GM19328 (cell line): ENCODE data around the gene CATSPERE.

Experiments
- ATAC-seq: cut with Tn5 transposase; IDR thresholded peaks from one replicate; pipeline ENCODE4 v1.9.1; 2021; ENCODE audit warnings: mild to moderate bottlenecking, moderate library complexity; ENCODE audit not compliant: unreplicated experiment

Gene CATSPERE

DNA sequence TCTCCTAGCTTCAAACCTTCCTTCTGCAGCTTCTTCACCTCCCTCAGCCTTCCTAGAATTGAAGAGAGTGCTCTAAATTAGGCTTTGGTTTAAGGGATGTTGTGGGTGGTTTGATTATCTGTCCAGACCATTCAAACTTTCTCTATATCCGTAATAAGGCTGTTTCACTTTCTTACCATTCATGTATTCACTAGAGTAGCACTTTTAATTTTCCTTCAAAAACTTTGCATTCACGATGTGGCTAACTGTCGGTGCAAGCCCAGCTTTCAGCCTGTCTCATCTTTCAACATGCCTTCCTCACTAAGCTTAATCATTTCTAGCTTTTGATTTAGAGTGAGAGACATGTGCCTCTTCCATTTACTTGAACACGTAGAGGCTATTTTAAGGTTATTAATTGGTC, 165.6 kb downstream of the CATSPERE start:
- no peak for ATAC-seq

DNA sequence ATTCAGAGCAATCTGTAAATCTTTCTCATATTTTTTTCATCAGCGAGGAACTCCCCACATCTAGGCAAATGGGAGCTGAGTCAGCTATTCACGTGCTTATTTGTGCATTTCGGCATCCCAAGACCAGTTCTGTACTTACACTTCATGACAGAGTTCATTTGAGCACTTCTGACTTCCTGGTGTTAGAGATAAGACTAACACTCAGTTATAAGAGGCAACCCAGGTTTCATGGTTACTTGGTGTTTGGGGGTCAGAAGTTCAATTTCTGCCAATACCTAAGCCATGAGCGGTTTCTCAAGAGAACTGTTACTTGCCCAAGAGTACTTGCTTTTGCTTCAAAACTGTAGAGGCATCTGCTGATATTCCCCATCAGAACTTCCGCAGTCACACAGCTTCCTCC, 167.7 kb downstream of the CATSPERE start:
- no peak for ATAC-seq

- no peak for ATAC-seq
These were observed 172.1 kb downstream of the CATSPERE start for GRCh38 chr1:244633140-244633539.

DNA sequence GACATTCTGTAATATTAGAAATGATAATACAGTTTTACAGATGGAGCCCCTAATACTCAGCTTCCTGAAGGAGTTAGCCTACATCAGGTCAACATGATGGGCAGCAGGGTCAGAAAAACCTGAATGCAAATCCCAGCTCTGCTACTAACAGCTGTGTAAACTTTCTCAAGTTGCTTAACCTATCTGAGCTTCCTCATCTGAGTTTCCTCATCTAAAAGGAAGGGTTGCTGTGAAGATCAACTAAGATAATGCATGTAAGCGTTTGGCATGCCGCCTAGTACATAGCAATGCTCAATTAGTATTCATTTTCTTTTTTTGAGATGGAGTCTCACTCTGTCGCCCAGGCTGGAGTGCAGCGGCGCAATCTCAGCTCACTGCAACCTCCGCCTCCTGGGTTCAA, 173.5 kb downstream of the CATSPERE start:
- no peak for ATAC-seq

DNA sequence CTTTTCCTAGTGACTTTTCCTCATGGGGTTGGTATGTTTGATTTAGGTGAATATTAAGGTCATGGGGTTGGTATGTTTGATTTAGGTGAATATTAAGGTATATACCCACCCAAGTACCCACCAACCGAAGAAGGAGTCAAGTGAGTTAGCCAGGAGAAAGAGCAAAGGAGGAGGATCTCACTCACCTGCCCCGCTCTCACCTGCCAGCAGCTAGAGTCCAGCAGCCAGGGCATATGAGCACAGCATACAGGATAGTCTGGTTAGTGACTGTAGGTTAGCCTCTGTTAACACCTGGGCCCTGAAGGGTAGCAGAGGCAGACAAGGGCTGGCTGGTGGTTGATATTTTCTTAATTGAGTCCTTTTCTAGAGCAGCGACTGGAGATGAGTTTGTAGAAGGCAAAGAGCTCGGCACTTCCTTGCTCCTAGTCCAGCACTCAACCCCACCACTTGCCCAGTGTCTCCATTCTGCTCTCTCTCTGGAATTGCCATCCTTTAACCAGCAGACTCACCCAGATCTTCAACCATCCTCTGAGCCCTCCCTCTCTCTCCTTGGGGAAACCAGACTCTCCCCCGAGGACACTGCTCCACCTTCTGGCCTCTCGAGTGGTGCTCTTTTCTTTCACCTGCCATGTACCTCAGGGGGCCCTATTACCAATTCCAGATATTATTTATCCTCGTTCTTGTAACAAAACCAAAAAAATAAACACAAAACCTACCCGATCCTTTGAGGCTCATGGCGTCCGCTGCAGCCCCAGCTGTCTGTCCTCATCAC, 175.6 kb downstream of the CATSPERE start:
- ATAC-seq = no peak

- no peak for ATAC-seq
These were observed 178.5 kb downstream of the CATSPERE start for GRCh38 chr1:244639561-244639960.

- ATAC-seq = no peak
These were observed 179.8 kb downstream of the CATSPERE start for GRCh38 chr1:244640917-244641316.

- no peak for ATAC-seq
These were observed 181.5 kb downstream of the CATSPERE start for GRCh38 chr1:244642526-244642925.

- ATAC-seq = no peak
These were observed 181.9 kb downstream of the CATSPERE start for GRCh38 chr1:244642988-244643387.

GRCh38 chr1:244645414-244645813, 184.3 kb downstream of the CATSPERE start:
- no peak for ATAC-seq

- ATAC-seq = no peak
These were observed 184.8 kb downstream of the CATSPERE start for GRCh38 chr1:244645890-244646289.

- no peak for ATAC-seq
These were observed 186.7 kb downstream of the CATSPERE start for GRCh38 chr1:244647819-244648218.

DNA sequence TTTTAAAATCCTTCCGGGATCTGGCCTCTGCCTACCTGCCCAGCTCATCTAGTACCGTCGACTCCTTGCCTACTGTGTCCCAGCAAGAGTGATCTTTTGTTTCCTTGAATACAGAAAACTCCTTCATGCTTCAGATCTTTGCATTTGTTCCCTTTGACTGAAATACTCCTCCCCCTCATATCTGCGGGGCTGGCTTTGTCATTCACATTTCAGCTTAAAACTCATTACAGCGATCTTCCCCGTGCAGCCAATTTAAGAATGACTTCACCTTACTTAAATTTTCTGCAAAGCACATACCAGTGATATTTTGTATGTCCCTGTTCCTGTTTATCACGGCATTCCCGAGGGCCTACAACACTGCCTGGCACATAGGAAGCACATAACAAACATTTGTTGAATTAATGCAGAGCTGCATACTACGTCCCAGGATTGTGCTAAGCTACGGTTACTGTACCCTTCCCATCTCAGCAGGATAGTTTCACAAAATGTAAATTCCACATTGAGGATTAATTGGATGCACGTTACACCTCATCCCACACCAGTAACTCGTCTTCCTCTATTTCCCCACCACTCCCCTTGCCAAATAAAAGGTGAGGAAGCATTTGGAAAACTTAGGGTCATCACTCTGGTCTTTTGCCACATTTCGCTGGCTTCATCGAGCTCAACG, 191.0 kb downstream of the CATSPERE start:
- ATAC-seq = no peak

GRCh38 chr1:244652623-244653438, 191.8 kb downstream of the CATSPERE start, which contains the start of gene DESI2:
Gene DESI2 (plus strand): TSS chr1:244653126. CDS start chr1:244653314, 188 bp downstream.
- peak; percentile 95 for ATAC-seq

- no peak for ATAC-seq
These were observed 192.5 kb downstream of the CATSPERE start for GRCh38 chr1:244653439-244654107.

GRCh38 chr1:244654108-244655038, 193.3 kb downstream of the CATSPERE start:
- no peak for ATAC-seq

DNA sequence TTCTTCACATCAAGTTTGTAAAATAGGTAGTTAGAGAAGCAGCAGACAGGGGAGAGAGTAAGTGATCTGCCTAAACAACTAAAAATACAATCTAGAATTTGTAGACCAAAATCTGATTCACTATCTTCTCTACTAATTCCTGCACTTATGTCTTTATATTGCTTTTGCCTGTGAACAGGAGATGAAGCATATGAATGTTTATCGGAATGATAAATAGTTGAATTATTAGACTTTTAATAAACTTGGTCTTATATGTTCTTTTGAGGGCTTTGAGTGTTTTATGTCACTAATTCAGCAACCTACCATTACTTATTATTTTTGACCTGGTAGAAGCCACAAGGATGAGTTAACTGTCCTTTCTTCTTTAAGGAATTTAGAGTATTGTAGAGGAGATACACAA, 194.1 kb downstream of the CATSPERE start:
- no peak for ATAC-seq

GRCh38 chr1:244657421-244657820, 196.3 kb downstream of the CATSPERE start:
- no peak for ATAC-seq

DNA sequence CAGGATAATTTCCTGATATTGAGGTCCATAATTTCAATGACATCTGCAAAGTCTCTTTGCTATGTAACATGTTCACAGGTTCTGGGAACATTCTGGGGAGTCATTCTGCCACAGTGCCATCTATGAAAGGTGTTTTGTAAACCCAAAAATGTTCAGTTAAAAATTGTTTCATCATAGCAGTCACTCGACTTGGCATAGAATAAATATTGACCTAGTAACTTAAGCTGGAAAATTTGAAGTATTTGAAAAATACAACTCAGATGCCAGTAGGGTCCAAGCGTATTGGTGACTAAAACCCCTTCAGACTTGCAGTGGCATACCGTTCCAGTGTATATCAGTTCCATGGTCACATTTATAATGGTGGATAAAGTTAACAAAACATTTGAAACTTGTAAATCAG, 198.6 kb downstream of the CATSPERE start:
- ATAC-seq = no peak

DNA sequence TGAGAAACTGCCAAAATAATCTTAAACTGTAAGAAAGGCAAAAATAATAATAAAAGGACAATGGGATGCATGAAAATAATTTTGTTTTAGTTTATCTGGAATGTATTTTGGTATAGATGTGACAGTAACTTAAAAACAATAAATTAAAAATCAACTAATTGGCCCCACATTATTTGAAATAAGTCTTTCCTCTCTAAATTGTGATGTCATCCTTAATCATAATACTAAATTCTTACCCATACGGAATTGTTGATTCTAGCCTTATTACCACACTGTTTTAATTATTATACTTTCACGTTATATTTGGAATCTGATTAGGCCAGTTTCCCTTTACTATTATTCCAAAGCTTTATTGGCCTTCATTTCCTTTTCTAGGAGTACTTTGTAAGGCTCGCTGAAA, 199.5 kb downstream of the CATSPERE start:
- ATAC-seq = no peak
